ENCODE data around the gene ECEL1. TPM values are rescaled to one million over a fixed set of nuclear protein-coding genes. Genes with fewer than 3 reads are reported as not detected.

Gene ECEL1
- total and polyA plus RNA-seq, 9 of the 15 experiments (the other 6 are each of a cell fraction or from before 2014, with no cell fraction given), result 0.09 TPM; not detected in 8

DNA sequence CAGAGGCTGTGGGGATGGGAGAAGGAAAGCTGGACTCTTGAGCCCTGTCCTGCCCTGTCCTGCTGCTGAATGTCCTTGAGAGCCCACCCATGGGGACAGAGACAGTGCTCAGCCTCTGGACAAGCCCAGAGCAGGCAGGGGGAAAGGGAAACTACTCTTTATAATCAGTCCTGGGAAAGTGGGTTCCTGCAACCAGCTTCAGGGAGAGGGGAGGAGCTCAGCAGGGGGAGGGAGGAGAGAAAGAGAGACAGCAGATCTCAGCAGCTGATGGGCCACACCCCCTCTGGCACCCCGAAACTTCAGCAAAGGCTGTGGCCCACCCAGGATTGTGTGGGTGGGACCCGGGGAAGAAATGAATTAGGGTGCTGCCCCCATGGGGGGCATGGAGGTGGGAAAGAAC, 11.6 kb downstream of the ECEL1 start:
- Histone ChIP-seq H3K9me3 (replicated peaks; ENCODE audit: control insufficient read depth, insufficient read depth, low read depth, low read length) (no peaks in the 10 kb centered on the region), H3K4me2 (ENCODE audit: insufficient read depth, low read length) (no peak overlapping the region), H3K27ac (ENCODE audit: extremely low read depth, low read depth, low read length) (no peak overlapping the region), H3K4me3 (no peak overlapping the region), H3K9ac (ENCODE audit: insufficient read depth in 1 of 2, low read depth in 2 of 2, low read length in 2 of 2) (no peak overlapping the region), H3K36me3 (ENCODE audit: control insufficient read depth, insufficient read depth, low read length) (no peaks in the 10 kb centered on the region), H3K4me1 (replicated peaks in 1 of 2; ENCODE audit: control insufficient read depth in 2 of 2, insufficient read depth in 2 of 2, low read length in 2 of 2) (peaks cover 0 to 3% of the 10 kb centered on the region in 2 experiments; a peak in 1 of 5 replicates), H3K79me2 (ENCODE audit: control insufficient read depth, insufficient read depth, low read length) (no peaks in the 10 kb centered on the region), H4K20me1 (replicated peaks; ENCODE audit: control insufficient read depth, insufficient read depth, low read length) (no peaks in the 10 kb centered on the region), H2AFZ (ENCODE audit: low read depth, low read length) (no peak overlapping the region), H3K27me3 (ENCODE audit: control insufficient read depth in 2 of 2, insufficient read depth in 2 of 2, low read length in 2 of 2) (peaks cover 2 to 31% of the 10 kb centered on the region in 2 experiments; a peak in 4 of 5 replicates), H3K9me1 (ENCODE audit: control insufficient read depth, insufficient read depth, low read length) (no peaks in the 10 kb centered on the region)
- intact Hi-C loops (cut with micrococcal nuclease), result no loop called here
- CTCF ChIA-PET (ENCODE audit: low intra/inter-chr PET ratio), result no interaction called here
- FAIRE-seq, result no peak
- 10% methylated on average over 2 of the region's 2 CpGs for WGBS (ENCODE audit: insufficient coverage, low coverage, missing lambda C conversion rate)
- DNase-seq (ENCODE audit: extremely low read depth in 1 of 4, low spot score in 3 of 4), result no peak
- POLR2A ChIA-PET, result no interaction called here
- in situ Hi-C loops (cut with MboI), result no loop called here
- BruUV-seq (replicated peaks), result no TSS peak
- no peak for ATAC-seq
- TF ChIP-seq ZFP91 (CRISPR knock-in tag; IDR thresholded peaks at IDR 0.05) (no peak), MXI1 (IDR thresholded peaks at IDR 0.05; ENCODE audit: low read depth, low read length) (no peak), FOXA3 (CRISPR knock-in tag; conservative IDR thresholded peaks at IDR 0.05 in 1 of 2, IDR thresholded peaks at IDR 0.05 in 1 of 2) (no peak), THAP7 (CRISPR knock-in tag; IDR thresholded peaks at IDR 0.05) (no peak), GATA2 (CRISPR knock-in tag; IDR thresholded peaks at IDR 0.05) (no peak), CBFA2T3 (IDR thresholded peaks at IDR 0.05) (no peak), NCOA6 (IDR thresholded peaks at IDR 0.05) (no peak), SNRNP70 (optimal IDR thresholded peaks at IDR 0.05; ENCODE audit: low read depth, low read length) (no peak), ARHGAP35 (IDR thresholded peaks at IDR 0.05; ENCODE audit: partially characterized antibody) (no peak), SRF (CRISPR knock-in tag; IDR thresholded peaks at IDR 0.05) (no peak)
- TF ChIP-seq, protein P1, sequence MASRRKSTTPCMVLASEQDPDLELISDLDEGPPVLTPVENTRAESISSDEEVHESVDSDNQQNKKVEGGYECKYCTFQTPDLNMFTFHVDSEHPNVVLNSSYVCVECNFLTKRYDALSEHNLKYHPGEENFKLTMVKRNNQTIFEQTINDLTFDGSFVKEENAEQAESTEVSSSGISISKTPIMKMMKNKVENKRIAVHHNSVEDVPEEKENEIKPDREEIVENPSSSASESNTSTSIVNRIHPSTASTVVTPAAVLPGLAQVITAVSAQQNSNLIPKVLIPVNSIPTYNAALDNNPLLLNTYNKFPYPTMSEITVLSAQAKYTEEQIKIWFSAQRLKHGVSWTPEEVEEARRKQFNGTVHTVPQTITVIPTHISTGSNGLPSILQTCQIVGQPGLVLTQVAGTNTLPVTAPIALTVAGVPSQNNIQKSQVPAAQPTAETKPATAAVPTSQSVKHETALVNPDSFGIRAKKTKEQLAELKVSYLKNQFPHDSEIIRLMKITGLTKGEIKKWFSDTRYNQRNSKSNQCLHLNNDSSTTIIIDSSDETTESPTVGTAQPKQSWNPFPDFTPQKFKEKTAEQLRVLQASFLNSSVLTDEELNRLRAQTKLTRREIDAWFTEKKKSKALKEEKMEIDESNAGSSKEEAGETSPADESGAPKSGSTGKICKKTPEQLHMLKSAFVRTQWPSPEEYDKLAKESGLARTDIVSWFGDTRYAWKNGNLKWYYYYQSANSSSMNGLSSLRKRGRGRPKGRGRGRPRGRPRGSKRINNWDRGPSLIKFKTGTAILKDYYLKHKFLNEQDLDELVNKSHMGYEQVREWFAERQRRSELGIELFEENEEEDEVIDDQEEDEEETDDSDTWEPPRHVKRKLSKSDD (conservative IDR thresholded peaks at IDR 0.05; ENCODE audit: low read length), result no peak
- TF ChIP-seq, protein P2, sequence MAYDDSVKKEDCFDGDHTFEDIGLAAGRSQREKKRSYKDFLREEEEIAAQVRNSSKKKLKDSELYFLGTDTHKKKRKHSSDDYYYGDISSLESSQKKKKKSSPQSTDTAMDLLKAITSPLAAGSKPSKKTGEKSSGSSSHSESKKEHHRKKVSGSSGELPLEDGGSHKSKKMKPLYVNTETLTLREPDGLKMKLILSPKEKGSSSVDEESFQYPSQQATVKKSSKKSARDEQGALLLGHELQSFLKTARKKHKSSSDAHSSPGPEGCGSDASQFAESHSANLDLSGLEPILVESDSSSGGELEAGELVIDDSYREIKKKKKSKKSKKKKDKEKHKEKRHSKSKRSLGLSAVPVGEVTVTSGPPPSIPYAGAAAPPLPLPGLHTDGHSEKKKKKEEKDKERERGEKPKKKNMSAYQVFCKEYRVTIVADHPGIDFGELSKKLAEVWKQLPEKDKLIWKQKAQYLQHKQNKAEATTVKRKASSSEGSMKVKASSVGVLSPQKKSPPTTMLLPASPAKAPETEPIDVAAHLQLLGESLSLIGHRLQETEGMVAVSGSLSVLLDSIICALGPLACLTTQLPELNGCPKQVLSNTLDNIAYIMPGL (CRISPR knock-in tag; IDR thresholded peaks at IDR 0.05), result no peak
- TF ChIP-seq, protein P3, sequence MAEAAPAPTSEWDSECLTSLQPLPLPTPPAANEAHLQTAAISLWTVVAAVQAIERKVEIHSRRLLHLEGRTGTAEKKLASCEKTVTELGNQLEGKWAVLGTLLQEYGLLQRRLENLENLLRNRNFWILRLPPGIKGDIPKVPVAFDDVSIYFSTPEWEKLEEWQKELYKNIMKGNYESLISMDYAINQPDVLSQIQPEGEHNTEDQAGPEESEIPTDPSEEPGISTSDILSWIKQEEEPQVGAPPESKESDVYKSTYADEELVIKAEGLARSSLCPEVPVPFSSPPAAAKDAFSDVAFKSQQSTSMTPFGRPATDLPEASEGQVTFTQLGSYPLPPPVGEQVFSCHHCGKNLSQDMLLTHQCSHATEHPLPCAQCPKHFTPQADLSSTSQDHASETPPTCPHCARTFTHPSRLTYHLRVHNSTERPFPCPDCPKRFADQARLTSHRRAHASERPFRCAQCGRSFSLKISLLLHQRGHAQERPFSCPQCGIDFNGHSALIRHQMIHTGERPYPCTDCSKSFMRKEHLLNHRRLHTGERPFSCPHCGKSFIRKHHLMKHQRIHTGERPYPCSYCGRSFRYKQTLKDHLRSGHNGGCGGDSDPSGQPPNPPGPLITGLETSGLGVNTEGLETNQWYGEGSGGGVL (CRISPR knock-in tag; IDR thresholded peaks at IDR 0.05), result no peak
